Measurements from ENCODE around the gene EIF5.

Gene EIF5

DNA sequence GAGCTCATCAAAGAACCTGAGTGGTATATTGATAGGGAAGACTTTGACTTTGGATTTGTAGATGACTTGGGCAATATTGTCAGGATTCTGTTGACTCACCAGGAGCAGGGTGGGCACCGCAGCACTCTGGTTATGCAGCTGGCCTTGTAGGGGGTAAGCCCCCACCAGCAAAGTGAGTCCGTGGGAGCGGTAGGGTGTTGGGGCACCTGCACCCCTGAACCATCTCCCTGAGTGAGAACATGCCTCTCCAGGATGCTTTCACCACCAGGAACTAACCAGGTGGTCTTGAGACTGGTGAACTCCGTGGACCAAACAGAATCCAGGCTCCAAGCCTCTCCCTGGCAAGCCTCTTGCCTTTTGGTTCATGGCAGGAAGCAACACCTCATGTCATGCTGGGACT is 44.0 kb upstream of the EIF5 start (continued):
- TF ChIP-seq ZNF76 (tag by site-specific recombination; IDR thresholded peaks at IDR 0.05; ENCODE audit: borderline replicate concordance, low read depth) = no peak
- TF ChIP-seq RBAK (tag by site-specific recombination; IDR thresholded peaks at IDR 0.05) = no peak
- TF ChIP-seq ZNF211 (tag by site-specific recombination; IDR thresholded peaks at IDR 0.05; ENCODE audit: low read depth) = no peak
- TF ChIP-seq ZNF175 (tag by site-specific recombination; IDR thresholded peaks at IDR 0.05) = no peak
- TF ChIP-seq SCRT2 (tag by site-specific recombination; IDR thresholded peaks at IDR 0.05) = no peak
- TF ChIP-seq, protein P1, sequence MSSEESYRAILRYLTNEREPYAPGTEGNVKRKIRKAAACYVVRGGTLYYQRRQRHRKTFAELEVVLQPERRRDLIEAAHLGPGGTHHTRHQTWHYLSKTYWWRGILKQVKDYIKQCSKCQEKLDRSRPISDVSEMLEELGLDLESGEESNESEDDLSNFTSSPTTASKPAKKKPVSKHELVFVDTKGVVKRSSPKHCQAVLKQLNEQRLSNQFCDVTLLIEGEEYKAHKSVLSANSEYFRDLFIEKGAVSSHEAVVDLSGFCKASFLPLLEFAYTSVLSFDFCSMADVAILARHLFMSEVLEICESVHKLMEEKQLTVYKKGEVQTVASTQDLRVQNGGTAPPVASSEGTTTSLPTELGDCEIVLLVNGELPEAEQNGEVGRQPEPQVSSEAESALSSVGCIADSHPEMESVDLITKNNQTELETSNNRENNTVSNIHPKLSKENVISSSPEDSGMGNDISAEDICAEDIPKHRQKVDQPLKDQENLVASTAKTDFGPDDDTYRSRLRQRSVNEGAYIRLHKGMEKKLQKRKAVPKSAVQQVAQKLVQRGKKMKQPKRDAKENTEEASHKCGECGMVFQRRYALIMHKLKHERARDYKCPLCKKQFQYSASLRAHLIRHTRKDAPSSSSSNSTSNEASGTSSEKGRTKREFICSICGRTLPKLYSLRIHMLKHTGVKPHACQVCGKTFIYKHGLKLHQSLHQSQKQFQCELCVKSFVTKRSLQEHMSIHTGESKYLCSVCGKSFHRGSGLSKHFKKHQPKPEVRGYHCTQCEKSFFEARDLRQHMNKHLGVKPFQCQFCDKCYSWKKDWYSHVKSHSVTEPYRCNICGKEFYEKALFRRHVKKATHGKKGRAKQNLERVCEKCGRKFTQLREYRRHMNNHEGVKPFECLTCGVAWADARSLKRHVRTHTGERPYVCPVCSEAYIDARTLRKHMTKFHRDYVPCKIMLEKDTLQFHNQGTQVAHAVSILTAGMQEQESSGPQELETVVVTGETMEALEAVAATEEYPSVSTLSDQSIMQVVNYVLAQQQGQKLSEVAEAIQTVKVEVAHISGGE (tag by site-specific recombination; conservative IDR thresholded peaks at IDR 0.05; ENCODE audit: low read depth) = no peak
- no peak for TF ChIP-seq ZFP37 (tag by site-specific recombination; IDR thresholded peaks at IDR 0.05)

GRCh38 chr14:103290494-103290893 is 43.5 kb upstream of the EIF5 start:
- TF ChIP-seq ZFP41 (tag by site-specific recombination; IDR thresholded peaks at IDR 0.05; ENCODE audit: borderline replicate concordance) (no peak), ZNF660 (tag by site-specific recombination; IDR thresholded peaks at IDR 0.05) (no peak), ZNF521 (tag by site-specific recombination; IDR thresholded peaks at IDR 0.05) (no peak), ZNF747 (tag by site-specific recombination; IDR thresholded peaks at IDR 0.05) (no peak), ZNF837 (tag by site-specific recombination; IDR thresholded peaks at IDR 0.05) (no peak), ZNF10 (tag by site-specific recombination; IDR thresholded peaks at IDR 0.05) (no peak), REPIN1 (tag by site-specific recombination; IDR thresholded peaks at IDR 0.05; ENCODE audit: low read depth) (no peak), EGR2 (tag by site-specific recombination; IDR thresholded peaks at IDR 0.05; ENCODE audit: low read depth) (no peak), ZNF514 (tag by site-specific recombination; IDR thresholded peaks at IDR 0.05) (no peak), ZNF266 (tag by site-specific recombination; IDR thresholded peaks at IDR 0.05; ENCODE audit: low read depth) (no peak), ZNF274 (IDR thresholded peaks at IDR 0.05; ENCODE audit: low read length) (no peak), ZNF274 (tag by site-specific recombination; IDR thresholded peaks at IDR 0.05; ENCODE audit: borderline replicate concordance) (no peak), ZBTB7A (tag by site-specific recombination; IDR thresholded peaks at IDR 0.05; ENCODE audit: low read depth) (no peak), ZNF600 (tag by site-specific recombination; IDR thresholded peaks at IDR 0.05) (no peak)
- ChIA-PET POLR2A (interaction anchor here (0.6 kb wide), 1 partner anchor 158 kb away, joined by 3 read pairs; no protein-coding TSS in a partner anchor), CTCF (interaction anchor here (0.7 to 6.0 kb wide), 6 partner anchors 9 to 315 kb away, joined by 3 to 74 read pairs (median 4); no protein-coding TSS in a partner anchor)
- no peaks in the 10 kb centered on the region for H3K4me1 ChIP-seq (ENCODE audit: control insufficient read depth, insufficient read depth, low read length)
- H3K4me3 ChIP-seq (ENCODE audit: low read depth, low read length) = no peak overlapping the region
- H3K36me3 ChIP-seq (ENCODE audit: control insufficient read depth in 2 of 2, insufficient read depth in 1 of 2, low read length in 2 of 2) = no peaks in the 10 kb centered on the region
- no peaks in the 10 kb centered on the region for H3K9me3 ChIP-seq (ENCODE audit: control insufficient read depth, insufficient read depth, low read depth, low read length)
- no peak overlapping the region for H3K27ac ChIP-seq (ENCODE audit: extremely low read depth, low read depth, low read length)

GRCh38 chr14:103290961-103291360 is 43.1 kb upstream of the EIF5 start:
- Histone ChIP-seq H3K9me3 (ENCODE audit: control insufficient read depth, insufficient read depth, low read depth, low read length) (no peaks in the 10 kb centered on the region), H3K36me3 (ENCODE audit: control insufficient read depth in 2 of 2, insufficient read depth in 1 of 2, low read length in 2 of 2) (no peaks in the 10 kb centered on the region), H3K27ac (ENCODE audit: extremely low read depth, low read depth, low read length) (no peak overlapping the region), H3K4me1 (ENCODE audit: control insufficient read depth, insufficient read depth, low read length) (no peaks in the 10 kb centered on the region), H3K4me3 (ENCODE audit: low read depth, low read length) (no peak overlapping the region)
- ChIA-PET CTCF (interaction anchor here (0.6 to 6.0 kb wide), 8 partner anchors 9 to 316 kb away, joined by 3 to 74 read pairs (median 3); no protein-coding TSS in a partner anchor), POLR2A (no interaction called here)
- no peak for TF ChIP-seq ZNF501 (tag by site-specific recombination; IDR thresholded peaks at IDR 0.05)
- TF ChIP-seq ZNF777 (tag by site-specific recombination; IDR thresholded peaks at IDR 0.05; ENCODE audit: borderline replicate concordance) = no peak
- no peak for TF ChIP-seq SALL2 (tag by site-specific recombination; IDR thresholded peaks at IDR 0.05; ENCODE audit: borderline replicate concordance)
- no peak for TF ChIP-seq OVOL3 (tag by site-specific recombination; IDR thresholded peaks at IDR 0.05)
- TF ChIP-seq ZNF449 (tag by site-specific recombination; IDR thresholded peaks at IDR 0.05) = no peak
- TF ChIP-seq, protein P2, sequence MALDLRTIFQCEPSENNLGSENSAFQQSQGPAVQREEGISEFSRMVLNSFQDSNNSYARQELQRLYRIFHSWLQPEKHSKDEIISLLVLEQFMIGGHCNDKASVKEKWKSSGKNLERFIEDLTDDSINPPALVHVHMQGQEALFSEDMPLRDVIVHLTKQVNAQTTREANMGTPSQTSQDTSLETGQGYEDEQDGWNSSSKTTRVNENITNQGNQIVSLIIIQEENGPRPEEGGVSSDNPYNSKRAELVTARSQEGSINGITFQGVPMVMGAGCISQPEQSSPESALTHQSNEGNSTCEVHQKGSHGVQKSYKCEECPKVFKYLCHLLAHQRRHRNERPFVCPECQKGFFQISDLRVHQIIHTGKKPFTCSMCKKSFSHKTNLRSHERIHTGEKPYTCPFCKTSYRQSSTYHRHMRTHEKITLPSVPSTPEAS (tag by site-specific recombination; IDR thresholded peaks at IDR 0.05) = no peak
- no peak for TF ChIP-seq ZSCAN18 (tag by site-specific recombination; IDR thresholded peaks at IDR 0.05)
